ENCODE data around the gene NEURL1B.

NEURL1B gene

GRCh38 chr5:172618574-172619365 is 22.3 kb upstream of the NEURL1B start:
- no peak for TF ChIP-seq ZFX (IDR thresholded peaks at IDR 0.05)
- TF ChIP-seq, protein P1, sequence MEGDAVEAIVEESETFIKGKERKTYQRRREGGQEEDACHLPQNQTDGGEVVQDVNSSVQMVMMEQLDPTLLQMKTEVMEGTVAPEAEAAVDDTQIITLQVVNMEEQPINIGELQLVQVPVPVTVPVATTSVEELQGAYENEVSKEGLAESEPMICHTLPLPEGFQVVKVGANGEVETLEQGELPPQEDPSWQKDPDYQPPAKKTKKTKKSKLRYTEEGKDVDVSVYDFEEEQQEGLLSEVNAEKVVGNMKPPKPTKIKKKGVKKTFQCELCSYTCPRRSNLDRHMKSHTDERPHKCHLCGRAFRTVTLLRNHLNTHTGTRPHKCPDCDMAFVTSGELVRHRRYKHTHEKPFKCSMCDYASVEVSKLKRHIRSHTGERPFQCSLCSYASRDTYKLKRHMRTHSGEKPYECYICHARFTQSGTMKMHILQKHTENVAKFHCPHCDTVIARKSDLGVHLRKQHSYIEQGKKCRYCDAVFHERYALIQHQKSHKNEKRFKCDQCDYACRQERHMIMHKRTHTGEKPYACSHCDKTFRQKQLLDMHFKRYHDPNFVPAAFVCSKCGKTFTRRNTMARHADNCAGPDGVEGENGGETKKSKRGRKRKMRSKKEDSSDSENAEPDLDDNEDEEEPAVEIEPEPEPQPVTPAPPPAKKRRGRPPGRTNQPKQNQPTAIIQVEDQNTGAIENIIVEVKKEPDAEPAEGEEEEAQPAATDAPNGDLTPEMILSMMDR (conservative IDR thresholded peaks at IDR 0.05) = no peak
- H3K27ac ChIP-seq = no peak overlapping the region

GRCh38 chr5:172620506-172620905 is 20.6 kb upstream of the NEURL1B start:
- TF ChIP-seq, protein P1 (conservative IDR thresholded peaks at IDR 0.05) = no peak
- no peak for TF ChIP-seq ZFX (IDR thresholded peaks at IDR 0.05)
- H3K27ac ChIP-seq = no peak overlapping the region

DNA sequence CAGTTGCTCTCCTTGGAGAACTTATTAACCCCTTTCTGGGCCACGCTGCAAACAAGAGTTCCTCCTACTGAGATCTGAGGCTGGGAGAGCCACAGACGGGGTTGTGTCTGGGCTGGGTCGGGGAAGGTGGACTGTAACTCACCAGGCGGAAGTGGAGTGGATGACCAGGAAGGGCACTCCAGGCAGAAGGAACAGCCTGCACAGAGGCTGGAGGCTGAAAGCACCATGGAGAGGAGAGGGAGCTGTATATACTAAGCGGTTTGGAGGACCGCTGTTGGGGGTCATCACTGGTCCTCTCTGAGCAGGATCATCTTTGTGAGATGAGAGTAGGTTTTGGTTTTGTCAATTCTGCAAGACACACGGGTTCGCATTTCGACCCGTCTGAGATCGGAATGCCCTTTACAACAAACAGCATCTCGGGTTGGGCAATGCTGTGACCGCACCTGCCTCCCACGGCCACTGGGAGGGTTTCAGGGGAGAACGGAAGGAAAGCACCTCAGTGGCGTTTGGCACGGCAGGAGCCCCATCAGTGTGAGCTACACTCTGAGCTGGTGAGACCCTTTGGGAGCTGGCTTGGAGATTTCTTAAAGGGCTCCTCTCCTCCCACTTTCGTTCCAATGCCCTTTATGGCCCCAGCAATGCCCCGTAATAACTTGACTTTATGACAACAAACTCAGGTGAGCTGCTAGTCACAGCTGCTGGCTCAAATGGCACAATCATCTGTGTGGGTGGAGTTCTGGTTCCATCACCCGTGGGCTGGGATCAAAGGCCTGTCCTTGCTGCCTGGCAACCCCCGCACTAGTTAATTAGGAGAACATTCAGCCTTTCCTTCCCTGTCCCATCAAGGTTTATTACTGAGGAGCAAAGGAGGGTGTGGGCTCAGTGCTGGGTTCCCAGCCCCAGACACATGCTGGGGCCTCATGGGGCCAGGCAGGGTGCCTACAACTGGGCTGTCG is 18.7 kb upstream of the NEURL1B start:
- no peak overlapping the region for H3K27ac ChIP-seq
- no peak for TF ChIP-seq ZFX (IDR thresholded peaks at IDR 0.05)

GRCh38 chr5:172623313-172623980 is 17.6 kb upstream of the NEURL1B start:
- no peak overlapping the region for H3K27ac ChIP-seq
- TF ChIP-seq, protein P1 (conservative IDR thresholded peaks at IDR 0.05) = no peak
- TF ChIP-seq ZFX (IDR thresholded peaks at IDR 0.05) = no peak

GRCh38 chr5:172624083-172624995 is 16.7 kb upstream of the NEURL1B start:
- TF ChIP-seq ZFX (IDR thresholded peaks at IDR 0.05) = no peak
- TF ChIP-seq, protein P1 (conservative IDR thresholded peaks at IDR 0.05) = no peak
- no peak overlapping the region for H3K27ac ChIP-seq

DNA sequence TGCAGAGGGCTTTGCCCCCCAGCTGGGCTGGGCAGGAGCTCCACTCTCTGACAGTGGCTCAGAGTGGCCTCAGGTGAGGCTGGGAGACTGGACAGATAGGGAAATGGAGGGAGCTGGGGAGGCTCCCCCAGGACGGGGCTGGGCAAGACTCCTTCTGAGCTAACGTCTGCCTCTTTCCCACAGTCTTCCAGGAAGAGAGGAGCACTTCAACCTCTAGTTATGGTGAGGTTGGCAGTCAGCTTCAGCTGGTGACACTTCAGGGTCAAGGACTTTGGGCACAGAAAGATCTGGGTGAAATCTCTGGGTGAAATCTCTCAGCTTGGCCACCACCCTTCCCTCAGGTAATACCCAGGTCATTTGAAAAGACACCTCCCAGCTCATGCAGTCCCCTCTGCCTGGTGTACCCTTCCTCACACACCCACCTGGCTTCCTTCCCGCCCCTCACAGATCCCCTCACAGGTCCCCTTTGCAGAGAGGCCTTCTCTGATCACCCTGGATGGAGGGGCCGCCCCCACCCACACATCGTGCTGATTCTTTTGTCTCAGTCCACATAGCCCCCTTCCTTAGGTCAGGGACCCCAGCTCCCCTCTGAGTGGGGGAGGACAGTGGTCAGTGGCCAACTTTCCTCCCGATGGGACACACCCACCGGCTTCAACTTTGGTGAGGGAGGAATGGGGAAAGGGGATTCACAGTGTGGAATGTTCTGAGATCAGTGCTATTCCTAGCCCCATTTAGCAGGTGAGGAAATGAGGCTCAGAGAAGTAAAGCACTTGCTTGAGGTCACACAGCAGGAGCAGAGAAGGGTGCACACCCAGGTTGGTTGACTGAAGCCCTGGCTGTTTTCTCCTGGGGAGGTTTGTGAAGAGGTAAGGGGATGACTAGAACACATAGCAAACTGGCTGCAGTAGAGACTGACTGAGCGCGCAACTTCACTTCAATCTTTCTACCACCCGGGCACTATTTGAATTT is 15.8 kb upstream of the NEURL1B start:
- no peak overlapping the region for H3K27ac ChIP-seq
- TF ChIP-seq, protein P1 (conservative IDR thresholded peaks at IDR 0.05) = no peak
- TF ChIP-seq ZFX (IDR thresholded peaks at IDR 0.05) = no peak
